Upper lobe of left lung (tissue), 4 donors: ENCODE results near the gene GAB2.

Source experiments
- CTCF ChIP-seq, 6 experiments: fragments of 450-650 bp in 4 of 6; fragments of 200-600 bp in 2 of 6; sonication (generic) in 2 of 6; IDR thresholded peaks; one replicate each; pipeline ENCODE4 v1.5.1; 2016 to 2019; ENCODE audit warnings: antibody characterized with exemption in 6 of 6
- EP300 ChIP-seq, 4 donors: sonication (generic); formaldehyde crosslinking; IDR thresholded peaks; one replicate each; pipeline ENCODE4 v1.5.1; 2017; ENCODE audit warnings: antibody characterized with exemption in 4 of 4, control low read depth in 2 of 4
- POLR2A ChIP-seq, 4 donors: fragments of 450-650 bp; IDR thresholded peaks; one replicate each; pipeline ENCODE4 v1.5.1; 2016 to 2017; ENCODE audit warnings: antibody characterized with exemption in 4 of 4, mild to moderate bottlenecking in 2 of 4
- POLR2AphosphoS5 ChIP-seq, 2 donors: sonication (generic); formaldehyde crosslinking; IDR thresholded peaks; one replicate each; pipeline ENCODE4 v1.5.1; 2017; ENCODE audit warnings: antibody characterized with exemption in 2 of 2

GRCh38 chr11:78314762-78315161 lies 102.9 kb downstream of the GAB2 start:
- TF ChIP-seq EP300 (IDR thresholded peaks at IDR 0.05) (no peak), CTCF (IDR thresholded peaks at IDR 0.05) (no peak), POLR2A (IDR thresholded peaks at IDR 0.05) (no peak), POLR2AphosphoS5 (IDR thresholded peaks at IDR 0.05) (no peak)
